Cardiac muscle cell (in vitro differentiated cells and primary cell): ENCODE results near the gene FANCE. TPM values are rescaled to one million over a fixed set of nuclear protein-coding genes. Genes with fewer than 3 reads are reported as not detected.

ENCODE experiments used
- DNase-seq, 2 donors: peaks; one replicate each; pipeline versions ENCODE4 v3.0.0 to v3.0.0-alpha.2; 2010 to 2017; ENCODE audit warnings: low read depth in 1 of 2, low spot score in 1 of 2
- H3K27ac ChIP-seq: fragments of 200-600 bp; sonication (generic); 2 replicates; pipeline ENCODE4 v1.5.1; 2016
- H3K27me3 ChIP-seq: fragments of 200-600 bp; sonication (generic); 2 replicates; pipeline ENCODE4 v1.6.0; 2016; ENCODE audit warnings: control low read depth
- H3K36me3 ChIP-seq: fragments of 200-600 bp; sonication (generic); 2 replicates; pipeline ENCODE4 v1.5.1; 2016; ENCODE audit warnings: control low read depth
- H3K4me1 ChIP-seq: fragments of 200-600 bp; sonication (generic); 2 replicates; pipeline ENCODE4 v1.8.1; 2017; ENCODE audit warnings: low read depth, mild to moderate bottlenecking, mixed run types
- H3K4me3 ChIP-seq: fragments of 200-600 bp; sonication (generic); 2 replicates; pipeline ENCODE4 v1.5.1; 2016; ENCODE audit warnings: mild to moderate bottlenecking
- H3K9me3 ChIP-seq: fragments of 200-600 bp; sonication (generic); 2 replicates; pipeline ENCODE4 v1.5.1; 2017; ENCODE audit warnings: low read depth, mild to moderate bottlenecking, control low read depth
- CTCF ChIP-seq: IDR thresholded peaks from 2 replicates; pipeline ENCODE4 v1.5.1; 2012; ENCODE audit warnings: low read depth, mild to moderate bottlenecking, low read length
- polyA plus RNA-seq: library from polyadenylated mRNA; unstranded; fragments of >200 nt; fragmentation: Nextera tagmentation; extraction: Ambion mirVana; gene quantifications from 2 replicates; pipeline ENCODE4 v1.2.1, GENCODE V29; 2016
- total RNA-seq: library from RNA; depleted of rRNA; stranded (reverse); fragments of >200 nt; gene quantifications from 2 replicates; pipeline ENCODE4 v1.2.3, GENCODE V29; 2016

FANCE gene
- total and polyA plus RNA-seq, 2 experiments from 2014 or later, result 19.4 to 28.1 TPM

GRCh38 chr6:35477551-35478179 is 25.5 kb downstream of the FANCE start:
- no peak for DNase-seq
- H3K36me3 ChIP-seq, result peaks cover 20% of the 10 kb centered on the region
- peaks cover 16% of the 10 kb centered on the region for H3K4me1 ChIP-seq
- no peaks in the 10 kb centered on the region for H3K9me3 ChIP-seq
- TF ChIP-seq CTCF, result no peak
- no peak overlapping the region for H3K27ac ChIP-seq
- H3K27me3 ChIP-seq, result no peaks in the 10 kb centered on the region
- H3K4me3 ChIP-seq, result no peak overlapping the region

- H3K9me3 ChIP-seq, result no peaks in the 10 kb centered on the region
- H3K36me3 ChIP-seq, result peaks cover 20% of the 10 kb centered on the region
- no peak overlapping the region for H3K4me3 ChIP-seq
- peaks cover 13% of the 10 kb centered on the region for H3K4me1 ChIP-seq
- no peak for DNase-seq
- no peak overlapping the region for H3K27ac ChIP-seq
- H3K27me3 ChIP-seq, result no peaks in the 10 kb centered on the region
- TF ChIP-seq CTCF, result no peak
Observed at GRCh38 chr6:35478259-35478658, 26.1 kb downstream of the FANCE start.

GRCh38 chr6:35480176-35480575 is 28.0 kb downstream of the FANCE start:
- no peak overlapping the region for H3K4me3 ChIP-seq
- peaks cover 16% of the 10 kb centered on the region for H3K36me3 ChIP-seq
- DNase-seq, result no peak
- H3K4me1 ChIP-seq, result peaks cover 17% of the 10 kb centered on the region
- no peaks in the 10 kb centered on the region for H3K27me3 ChIP-seq
- no peak overlapping the region for H3K27ac ChIP-seq
- TF ChIP-seq CTCF, result no peak
- H3K9me3 ChIP-seq, result no peaks in the 10 kb centered on the region

GRCh38 chr6:35481226-35481625 is 29.1 kb downstream of the FANCE start:
- Histone ChIP-seq H3K4me3 (no peak overlapping the region), H3K4me1 (peaks cover 27% of the 10 kb centered on the region), H3K27ac (peak overlapping the region; percentile 82), H3K27me3 (no peaks in the 10 kb centered on the region), H3K9me3 (no peaks in the 10 kb centered on the region), H3K36me3 (peaks cover 16% of the 10 kb centered on the region)
- TF ChIP-seq CTCF, result no peak
- DNase-seq, result no peak

- no peaks in the 10 kb centered on the region for H3K27me3 ChIP-seq
- H3K9me3 ChIP-seq, result no peaks in the 10 kb centered on the region
- H3K36me3 ChIP-seq, result peaks cover 14% of the 10 kb centered on the region
- H3K4me1 ChIP-seq, result peaks cover 34% of the 10 kb centered on the region
- no peak for DNase-seq
- H3K27ac ChIP-seq, result no peak overlapping the region
- no peak overlapping the region for H3K4me3 ChIP-seq
- TF ChIP-seq CTCF, result no peak
Observed at GRCh38 chr6:35483062-35483461, 30.9 kb downstream of the FANCE start.
